Lung microvascular endothelial cell (primary cell): ENCODE results near the gene TENM3. TPM values are rescaled to one million over a fixed set of nuclear protein-coding genes. Genes with fewer than 3 reads are reported as not detected.

ENCODE experiments used
- DNase-seq, 2 donors: peaks; one replicate each; pipeline versions ENCODE4 v3.0.0 to v3.0.0-alpha.2; 2010; ENCODE audit warnings: low read depth in 2 of 2
- total RNA-seq: library from RNA; depleted of rRNA; stranded (reverse); fragments of >200 nt; gene quantifications from 2 replicates; pipeline ENCODE4 v1.2.1, GENCODE V29; 2014

The TENM3 gene
- total RNA-seq, 1 donor from 2014 or later: 45.4 TPM

GRCh38 chr4:182831376-182831775 is 588.2 kb downstream of the TENM3 start:
- no peak for DNase-seq

- DNase-seq: no peak
These were observed 589.3 kb downstream of the TENM3 start for GRCh38 chr4:182832352-182833120.

GRCh38 chr4:182835006-182835740 is 592.0 kb downstream of the TENM3 start:
- no peak for DNase-seq

- no peak for DNase-seq
These were observed 594.6 kb downstream of the TENM3 start for GRCh38 chr4:182837831-182838230.

GRCh38 chr4:182838535-182838934 is 595.3 kb downstream of the TENM3 start:
- no peak for DNase-seq

- no peak for DNase-seq
These were observed 596.1 kb downstream of the TENM3 start for GRCh38 chr4:182839256-182839655.

GRCh38 chr4:182840108-182840507 is 596.9 kb downstream of the TENM3 start:
- no peak for DNase-seq

GRCh38 chr4:182842104-182842600 is 599.0 kb downstream of the TENM3 start:
- no peak for DNase-seq

- no peak for DNase-seq
These were observed 599.7 kb downstream of the TENM3 start for GRCh38 chr4:182842759-182843390.

GRCh38 chr4:182843808-182844325 is 600.7 kb downstream of the TENM3 start:
- DNase-seq: peak in 1 of 2 donors; percentile 42

GRCh38 chr4:182845618-182846017 is 602.4 kb downstream of the TENM3 start:
- DNase-seq: no peak

GRCh38 chr4:182846036-182846435 is 602.8 kb downstream of the TENM3 start:
- no peak for DNase-seq

GRCh38 chr4:182847576-182848450 is 604.6 kb downstream of the TENM3 start:
- DNase-seq: no peak

- no peak for DNase-seq
These were observed 605.5 kb downstream of the TENM3 start for GRCh38 chr4:182848685-182849084.
